DND-41 (cell line): ENCODE data around the gene GPR132.

ENCODE experiments used
- EZH2 ChIP-seq: IDR thresholded peaks from 3 replicates; pipeline ENCODE4 v1.6.1; 2012; ENCODE audit warnings: borderline replicate concordance, low read depth, mild to moderate bottlenecking, moderate library complexity, low read length, inconsistent platforms; ENCODE audit not compliant: severe bottlenecking
- TF ChIP-seq, protein P1 (sequence below): IDR thresholded peaks from 2 replicates; pipeline ENCODE4 v1.5.1; 2012; ENCODE audit warnings: borderline replicate concordance, low read length, moderate library complexity, mild to moderate bottlenecking; ENCODE audit not compliant: poor library complexity, severe bottlenecking; ENCODE audit errors: extremely low read depth

- no peak for TF ChIP-seq EZH2
- TF ChIP-seq, protein P1, sequence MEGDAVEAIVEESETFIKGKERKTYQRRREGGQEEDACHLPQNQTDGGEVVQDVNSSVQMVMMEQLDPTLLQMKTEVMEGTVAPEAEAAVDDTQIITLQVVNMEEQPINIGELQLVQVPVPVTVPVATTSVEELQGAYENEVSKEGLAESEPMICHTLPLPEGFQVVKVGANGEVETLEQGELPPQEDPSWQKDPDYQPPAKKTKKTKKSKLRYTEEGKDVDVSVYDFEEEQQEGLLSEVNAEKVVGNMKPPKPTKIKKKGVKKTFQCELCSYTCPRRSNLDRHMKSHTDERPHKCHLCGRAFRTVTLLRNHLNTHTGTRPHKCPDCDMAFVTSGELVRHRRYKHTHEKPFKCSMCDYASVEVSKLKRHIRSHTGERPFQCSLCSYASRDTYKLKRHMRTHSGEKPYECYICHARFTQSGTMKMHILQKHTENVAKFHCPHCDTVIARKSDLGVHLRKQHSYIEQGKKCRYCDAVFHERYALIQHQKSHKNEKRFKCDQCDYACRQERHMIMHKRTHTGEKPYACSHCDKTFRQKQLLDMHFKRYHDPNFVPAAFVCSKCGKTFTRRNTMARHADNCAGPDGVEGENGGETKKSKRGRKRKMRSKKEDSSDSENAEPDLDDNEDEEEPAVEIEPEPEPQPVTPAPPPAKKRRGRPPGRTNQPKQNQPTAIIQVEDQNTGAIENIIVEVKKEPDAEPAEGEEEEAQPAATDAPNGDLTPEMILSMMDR, result no peak
Observed at GRCh38 chr14:105096206-105096875, 31.1 kb upstream of the GPR132 start.
